HepG2 (cell line): ENCODE results near the gene FBLN7. TPM values are rescaled to one million over a fixed set of nuclear protein-coding genes. Genes with fewer than 3 reads are reported as not detected.
A peak's percentile ranks its signal among the peaks of the same experiment; 100 is the strongest.

Experiments used
- ARHGAP35 ChIP-seq: sonication (generic); formaldehyde crosslinking; IDR thresholded peaks from 2 replicates; pipeline ENCODE4 v1.9.0; 2022; ENCODE audit warnings: mild to moderate bottlenecking, inconsistent platforms, moderate library complexity, missing genetic modification reagents, borderline replicate concordance
- CAMTA2 ChIP-seq: sonication (generic); formaldehyde crosslinking; IDR thresholded peaks from 2 replicates; pipeline ENCODE4 v1.4.0; 2020; ENCODE audit warnings: mild to moderate bottlenecking, missing genetic modification reagents, borderline replicate concordance
- CCDC6 ChIP-seq: sonication (generic); formaldehyde crosslinking; IDR thresholded peaks from 2 replicates; pipeline ENCODE4 v1.8.1; 2022; ENCODE audit warnings: mild to moderate bottlenecking, missing genetic modification reagents, moderate library complexity
- EED ChIP-seq: sonication (generic); formaldehyde crosslinking; IDR thresholded peaks from 2 replicates; pipeline ENCODE4 v1.5.0; 2020; ENCODE audit warnings: mild to moderate bottlenecking, missing genetic modification reagents
- MED1 ChIP-seq: sonication (generic); formaldehyde crosslinking; IDR thresholded peaks from 2 replicates; pipeline ENCODE4 v1.4.0; 2020; ENCODE audit warnings: missing genetic modification reagents
- NFE2 ChIP-seq: sonication (generic); formaldehyde crosslinking; IDR thresholded peaks from 2 replicates; pipeline ENCODE4 v1.4.0; 2020; ENCODE audit warnings: missing genetic modification reagents
- NR2F1 ChIP-seq, 2 experiments: fragments of 450-650 bp in 1 of 2; formaldehyde crosslinking in 1 of 2; IDR thresholded peaks; 2 replicates each; pipeline versions ENCODE4 v1.5.0 to v1.6.1; 2016 to 2020; ENCODE audit warnings: mild to moderate bottlenecking in 1 of 2, missing compliant biosample characterization in 1 of 2, missing genetic modification reagents in 1 of 2, moderate library complexity in 1 of 2
- PPARG ChIP-seq: conservative IDR thresholded peaks from 2 replicates; pipeline ENCODE4 v1.6.1; 2016; ENCODE audit warnings: missing biosample characterization, missing genetic modification reagents
- SIN3B ChIP-seq: fragments of 150-350 bp; IDR thresholded peaks from 2 replicates; pipeline ENCODE4 v1.6.1; 2014; ENCODE audit warnings: low read length
- SIX1 ChIP-seq: sonication (generic); formaldehyde crosslinking; IDR thresholded peaks from 2 replicates; pipeline ENCODE4 v1.4.0; 2020; ENCODE audit warnings: missing genetic modification reagents, borderline replicate concordance
- U2AF2 ChIP-seq: fragments of 200-400 bp; formaldehyde crosslinking; IDR thresholded peaks from 2 replicates; pipeline ENCODE4 v1.6.1; 2017; ENCODE audit warnings: low read depth, mild to moderate bottlenecking, low read length
- ZBTB7B ChIP-seq: sonication (generic); formaldehyde crosslinking; IDR thresholded peaks from 2 replicates; pipeline ENCODE4 v1.4.0; 2020; ENCODE audit warnings: missing genetic modification reagents
- ZFX ChIP-seq: sonication (generic); formaldehyde crosslinking; IDR thresholded peaks from 2 replicates; pipeline ENCODE4 v1.4.0; 2020; ENCODE audit warnings: mild to moderate bottlenecking, low read depth, missing genetic modification reagents, moderate library complexity
- ZMYM2 ChIP-seq: sonication (generic); formaldehyde crosslinking; IDR thresholded peaks from 2 replicates; pipeline ENCODE4 v1.8.0; 2022; ENCODE audit warnings: mild to moderate bottlenecking, missing genetic modification reagents
- ZNF205 ChIP-seq: IDR thresholded peaks from 2 replicates; pipeline ENCODE4 v1.6.1; 2018; ENCODE audit warnings: missing biosample characterization, missing genetic modification reagents
- ZNF264 ChIP-seq: sonication (generic); formaldehyde crosslinking; IDR thresholded peaks from 2 replicates; pipeline ENCODE4 v1.4.0; 2020; ENCODE audit warnings: missing genetic modification reagents
- ZNF30 ChIP-seq: sonication (generic); formaldehyde crosslinking; IDR thresholded peaks from 2 replicates; pipeline ENCODE4 v1.5.0; 2020; ENCODE audit warnings: mild to moderate bottlenecking, missing genetic modification reagents
- ZNF329 ChIP-seq: sonication (generic); formaldehyde crosslinking; IDR thresholded peaks from 2 replicates; pipeline ENCODE4 v1.9.0; 2021; ENCODE audit warnings: low read depth, mild to moderate bottlenecking, missing genetic modification reagents
- ZNF468 ChIP-seq: sonication (generic); formaldehyde crosslinking; IDR thresholded peaks from 2 replicates; pipeline ENCODE4 v1.8.0; 2022; ENCODE audit warnings: mild to moderate bottlenecking, moderate library complexity, missing genetic modification reagents
- ZNF567 ChIP-seq: sonication (generic); formaldehyde crosslinking; IDR thresholded peaks from 2 replicates; pipeline ENCODE4 v1.8.1; 2023; ENCODE audit warnings: mild to moderate bottlenecking, missing genetic modification reagents, borderline replicate concordance
- ZNF724P ChIP-seq: sonication (generic); formaldehyde crosslinking; IDR thresholded peaks from 2 replicates; pipeline ENCODE4 v1.8.0; 2022; ENCODE audit warnings: missing genetic modification reagents, borderline replicate concordance
- ZNF879 ChIP-seq: sonication (generic); formaldehyde crosslinking; IDR thresholded peaks from 2 replicates; pipeline ENCODE4 v1.8.1; 2023; ENCODE audit warnings: missing genetic modification reagents
- ZSCAN22 ChIP-seq: sonication (generic); formaldehyde crosslinking; IDR thresholded peaks from 2 replicates; pipeline ENCODE4 v1.4.0; 2020; ENCODE audit warnings: mild to moderate bottlenecking, missing genetic modification reagents
- polyA plus RNA-seq, 8 experiments: library from polyadenylated mRNA; depleted of rRNA in 3 of 8; stranded (reverse) in 7 of 8; unstranded in 1 of 8; fragments of >200 nt; fragmentation: Illumina TruSeq in 4 of 8; extraction: Trizol in 4 of 8; gene quantifications; 2 replicates each; pipeline versions ENCODE4 v1.2.1 to v1.2.3, GENCODE V29; 2011 to 2016; ENCODE audit warnings: low read depth in 4 of 8, missing spikeins in 1 of 8, mixed read lengths in 1 of 8; ENCODE audit not compliant: insufficient read depth in 1 of 8
- total RNA-seq, 5 experiments: library from RNA; depleted of rRNA; stranded (reverse); fragments of >200 nt; fragmentation: Illumina TruSeq; extraction: Trizol; gene quantifications; 2 replicates each; pipeline ENCODE4 v1.2.3, GENCODE V29; 2016; ENCODE audit warnings: low read depth in 1 of 5
- TF ChIP-seq, protein P1 (sequence below): IDR thresholded peaks from 2 replicates; pipeline ENCODE4 v1.6.1; 2016; ENCODE audit warnings: mild to moderate bottlenecking
- TF ChIP-seq, protein P2 (sequence below): sonication (generic); formaldehyde crosslinking; IDR thresholded peaks from 2 replicates; pipeline ENCODE4 v1.4.0; 2020; ENCODE audit warnings: missing genetic modification reagents
- TF ChIP-seq, protein P3 (sequence below): IDR thresholded peaks from 2 replicates; pipeline ENCODE4 v1.6.1; 2012; ENCODE audit warnings: low read length, improper control_type of control experiment

Gene FBLN7
- total and polyA plus RNA-seq, 2 of the 13 experiments (the other 11 are each of a cell fraction or from before 2014, with no cell fraction given) = 1.4 to 2.3 TPM

DNA sequence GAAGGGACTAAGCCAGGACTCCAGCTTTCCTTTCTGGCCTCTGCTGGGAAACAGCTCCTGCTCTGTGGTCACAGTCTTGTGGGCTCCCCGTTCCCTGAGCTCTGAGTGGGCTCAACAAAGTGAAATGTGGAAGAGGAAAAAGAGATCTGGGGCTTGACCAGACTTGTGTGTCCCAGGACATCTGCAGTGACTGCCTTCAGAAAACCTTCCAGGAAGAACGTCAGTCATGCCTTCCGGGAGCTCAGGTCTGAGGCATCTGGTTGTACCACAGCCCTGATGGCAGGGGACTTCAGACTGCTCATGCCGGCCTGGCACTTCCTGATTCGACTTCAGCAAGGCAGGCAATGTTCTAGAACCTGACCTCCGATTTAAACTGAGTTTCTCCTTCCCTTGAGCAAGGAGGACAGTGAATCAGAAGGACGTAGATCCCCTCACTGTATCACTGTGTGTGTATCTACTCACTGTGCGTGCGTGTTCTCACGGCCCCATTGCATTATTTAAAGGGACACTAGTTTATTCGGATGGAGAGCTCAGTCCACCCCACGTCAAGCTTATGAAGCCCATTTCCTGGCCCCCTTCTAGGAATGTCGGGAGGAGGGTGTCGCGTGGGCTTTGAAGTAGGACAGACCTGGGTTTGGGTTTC is 548 bp upstream of the FBLN7 start (continued):
- no peak for TF ChIP-seq ZFX (CRISPR knock-in tag)
- no peak for TF ChIP-seq NR2F1 (CRISPR knock-in tag; IDR thresholded peaks at IDR 0.05)
- no peak for TF ChIP-seq NFE2 (CRISPR knock-in tag)
- TF ChIP-seq SIN3B = no peak
- TF ChIP-seq PPARG = no peak
- TF ChIP-seq ZBTB7B = no peak
- TF ChIP-seq, protein P1, sequence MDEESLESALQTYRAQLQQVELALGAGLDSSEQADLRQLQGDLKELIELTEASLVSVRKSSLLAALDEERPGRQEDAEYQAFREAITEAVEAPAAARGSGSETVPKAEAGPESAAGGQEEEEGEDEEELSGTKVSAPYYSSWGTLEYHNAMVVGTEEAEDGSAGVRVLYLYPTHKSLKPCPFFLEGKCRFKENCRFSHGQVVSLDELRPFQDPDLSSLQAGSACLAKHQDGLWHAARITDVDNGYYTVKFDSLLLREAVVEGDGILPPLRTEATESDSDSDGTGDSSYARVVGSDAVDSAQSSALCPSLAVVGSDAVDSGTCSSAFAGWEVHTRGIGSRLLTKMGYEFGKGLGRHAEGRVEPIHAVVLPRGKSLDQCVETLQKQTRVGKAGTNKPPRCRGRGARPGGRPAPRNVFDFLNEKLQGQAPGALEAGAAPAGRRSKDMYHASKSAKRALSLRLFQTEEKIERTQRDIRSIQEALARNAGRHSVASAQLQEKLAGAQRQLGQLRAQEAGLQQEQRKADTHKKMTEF (CRISPR knock-in tag) = peak; percentile 37
- TF ChIP-seq U2AF2 = no peak
- no peak for TF ChIP-seq ZNF30 (CRISPR knock-in tag)
- TF ChIP-seq EED (CRISPR knock-in tag) = no peak; the same call in 1 of the 2 replicates
- TF ChIP-seq MED1 (CRISPR knock-in tag) = peak; percentile 29; the same call in 1 of the 2 replicates
- TF ChIP-seq SIX1 (CRISPR knock-in tag) = no peak
- 0 out of 2 replicates have a peak, but pooled peaks have one; percentile 13 for TF ChIP-seq ZNF205 (CRISPR knock-in tag)
- no peak for TF ChIP-seq CCDC6 (CRISPR knock-in tag)
- TF ChIP-seq, protein P2, sequence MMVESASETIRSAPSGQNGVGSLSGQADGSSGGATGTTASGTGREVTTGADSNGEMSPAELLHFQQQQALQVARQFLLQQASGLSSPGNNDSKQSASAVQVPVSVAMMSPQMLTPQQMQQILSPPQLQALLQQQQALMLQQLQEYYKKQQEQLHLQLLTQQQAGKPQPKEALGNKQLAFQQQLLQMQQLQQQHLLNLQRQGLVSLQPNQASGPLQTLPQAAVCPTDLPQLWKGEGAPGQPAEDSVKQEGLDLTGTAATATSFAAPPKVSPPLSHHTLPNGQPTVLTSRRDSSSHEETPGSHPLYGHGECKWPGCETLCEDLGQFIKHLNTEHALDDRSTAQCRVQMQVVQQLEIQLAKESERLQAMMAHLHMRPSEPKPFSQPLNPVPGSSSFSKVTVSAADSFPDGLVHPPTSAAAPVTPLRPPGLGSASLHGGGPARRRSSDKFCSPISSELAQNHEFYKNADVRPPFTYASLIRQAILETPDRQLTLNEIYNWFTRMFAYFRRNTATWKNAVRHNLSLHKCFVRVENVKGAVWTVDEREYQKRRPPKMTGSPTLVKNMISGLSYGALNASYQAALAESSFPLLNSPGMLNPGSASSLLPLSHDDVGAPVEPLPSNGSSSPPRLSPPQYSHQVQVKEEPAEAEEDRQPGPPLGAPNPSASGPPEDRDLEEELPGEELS (CRISPR knock-in tag) = peak; percentile 23; the same call in 1 of the 2 replicates
- 0 out of 2 replicates have a peak, but pooled peaks have one; percentile 42 for TF ChIP-seq ZNF724P (CRISPR knock-in tag)
- no peak for TF ChIP-seq ZNF329 (CRISPR knock-in tag)
- TF ChIP-seq ZMYM2 (CRISPR knock-in tag) = peak; percentile 49; the same call in 1 of the 2 replicates
- 0 out of 2 replicates have a peak, but pooled peaks have one; percentile 56 for TF ChIP-seq ZNF468 (CRISPR knock-in tag)
- TF ChIP-seq ZNF879 (CRISPR knock-in tag) = no peak
- TF ChIP-seq, protein P3, sequence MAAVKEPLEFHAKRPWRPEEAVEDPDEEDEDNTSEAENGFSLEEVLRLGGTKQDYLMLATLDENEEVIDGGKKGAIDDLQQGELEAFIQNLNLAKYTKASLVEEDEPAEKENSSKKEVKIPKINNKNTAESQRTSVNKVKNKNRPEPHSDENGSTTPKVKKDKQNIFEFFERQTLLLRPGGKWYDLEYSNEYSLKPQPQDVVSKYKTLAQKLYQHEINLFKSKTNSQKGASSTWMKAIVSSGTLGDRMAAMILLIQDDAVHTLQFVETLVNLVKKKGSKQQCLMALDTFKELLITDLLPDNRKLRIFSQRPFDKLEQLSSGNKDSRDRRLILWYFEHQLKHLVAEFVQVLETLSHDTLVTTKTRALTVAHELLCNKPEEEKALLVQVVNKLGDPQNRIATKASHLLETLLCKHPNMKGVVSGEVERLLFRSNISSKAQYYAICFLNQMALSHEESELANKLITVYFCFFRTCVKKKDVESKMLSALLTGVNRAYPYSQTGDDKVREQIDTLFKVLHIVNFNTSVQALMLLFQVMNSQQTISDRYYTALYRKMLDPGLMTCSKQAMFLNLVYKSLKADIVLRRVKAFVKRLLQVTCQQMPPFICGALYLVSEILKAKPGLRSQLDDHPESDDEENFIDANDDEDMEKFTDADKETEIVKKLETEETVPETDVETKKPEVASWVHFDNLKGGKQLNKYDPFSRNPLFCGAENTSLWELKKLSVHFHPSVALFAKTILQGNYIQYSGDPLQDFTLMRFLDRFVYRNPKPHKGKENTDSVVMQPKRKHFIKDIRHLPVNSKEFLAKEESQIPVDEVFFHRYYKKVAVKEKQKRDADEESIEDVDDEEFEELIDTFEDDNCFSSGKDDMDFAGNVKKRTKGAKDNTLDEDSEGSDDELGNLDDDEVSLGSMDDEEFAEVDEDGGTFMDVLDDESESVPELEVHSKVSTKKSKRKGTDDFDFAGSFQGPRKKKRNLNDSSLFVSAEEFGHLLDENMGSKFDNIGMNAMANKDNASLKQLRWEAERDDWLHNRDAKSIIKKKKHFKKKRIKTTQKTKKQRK = no peak
- no peak for TF ChIP-seq CAMTA2 (CRISPR knock-in tag)
- TF ChIP-seq ZNF264 (CRISPR knock-in tag) = peak; percentile 21; the same call in 1 of the 2 replicates
- TF ChIP-seq ARHGAP35 = no peak
- TF ChIP-seq ZNF567 (CRISPR knock-in tag) = no peak
- no peak for TF ChIP-seq ZSCAN22 (CRISPR knock-in tag)
